ENCODE data around the gene C4BPA. TPM values are rescaled to one million over a fixed set of nuclear protein-coding genes. Genes with fewer than 3 reads are reported as not detected.
A peak's percentile ranks its signal among the peaks of the same experiment; 100 is the strongest.

C4BPA gene
- total and polyA plus RNA-seq, 9 of the 15 experiments (the other 6 are each of a cell fraction or from before 2014, with no cell fraction given) = 0.04 to 0.22 (median 0.11) TPM; not detected in 3

DNA sequence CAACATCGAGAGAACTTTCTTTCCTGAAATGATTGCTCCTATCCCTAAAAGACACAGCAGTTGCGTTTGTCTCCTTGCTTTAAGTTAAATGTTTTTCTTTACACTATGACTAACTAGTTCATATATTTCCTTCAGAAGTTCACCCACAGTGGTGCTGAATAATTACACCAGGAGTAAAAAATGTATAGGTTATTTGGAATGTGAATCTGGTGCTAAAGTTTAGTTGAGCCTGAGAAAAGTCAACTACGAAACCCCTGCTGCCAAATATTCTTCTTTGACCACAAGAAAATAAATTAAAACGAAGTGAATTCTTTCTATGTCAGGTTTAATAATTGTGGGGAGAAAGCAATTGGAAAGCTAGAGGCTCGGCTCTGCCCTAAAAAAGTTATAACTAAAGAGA is 52.8 kb downstream of the C4BPA start:
- Histone ChIP-seq H3K9me3 (replicated peaks; ENCODE audit: control insufficient read depth, insufficient read depth, low read depth, low read length) (peaks cover 5% of the 10 kb centered on the region; the same call in 1 of the 2 replicates), H3K36me3 (ENCODE audit: control insufficient read depth, insufficient read depth, low read length) (no peaks in the 10 kb centered on the region), H4K20me1 (replicated peaks; ENCODE audit: control insufficient read depth, insufficient read depth, low read length) (no peaks in the 10 kb centered on the region), H2AFZ (ENCODE audit: low read depth, low read length) (peak overlapping the region; percentile 20; the same call in 1 of the 2 replicates), H3K9ac (ENCODE audit: insufficient read depth in 1 of 2, low read depth in 2 of 2, low read length in 2 of 2) (no peak overlapping the region), H3K4me1 (replicated peaks in 1 of 2; ENCODE audit: control insufficient read depth in 2 of 2, insufficient read depth in 2 of 2, low read length in 2 of 2) (no peaks in the 10 kb centered on the region), H3K4me2 (ENCODE audit: insufficient read depth, low read length) (no peak overlapping the region), H3K27ac (ENCODE audit: extremely low read depth, low read depth, low read length) (no peak overlapping the region), H3K79me2 (ENCODE audit: control insufficient read depth, insufficient read depth, low read length) (no peaks in the 10 kb centered on the region), H3K9me1 (ENCODE audit: control insufficient read depth, insufficient read depth, low read length) (no peaks in the 10 kb centered on the region), H3K4me3 (no peak overlapping the region), H3K27me3 (ENCODE audit: control insufficient read depth in 2 of 2, insufficient read depth in 2 of 2, low read length in 2 of 2) (no peaks in the 10 kb centered on the region)
- intact Hi-C loops (cut with micrococcal nuclease) (no loop called here), in situ Hi-C loops (cut with MboI) (no loop called here)
- no TSS peak for BruUV-seq (replicated peaks)
- TF ChIP-seq HLTF (IDR thresholded peaks at IDR 0.05) = no peak
- no peak for TF ChIP-seq ZNF778 (CRISPR knock-in tag; IDR thresholded peaks at IDR 0.05)
- TF ChIP-seq POLR2H (tag; IDR thresholded peaks at IDR 0.05; ENCODE audit: low read depth) = no peak
- TF ChIP-seq TSC22D4 (tag; IDR thresholded peaks at IDR 0.05) = no peak
- 21% methylated on average over 5 of the region's 5 CpGs for WGBS (ENCODE audit: insufficient coverage, low coverage, missing lambda C conversion rate)
- no peak for FAIRE-seq
- ChIA-PET CTCF (ENCODE audit: low intra/inter-chr PET ratio) (no interaction called here), POLR2A (no interaction called here)
- DNase-seq (ENCODE audit: extremely low read depth in 1 of 4, low spot score in 3 of 4) = no peak
- ATAC-seq = no peak

DNA sequence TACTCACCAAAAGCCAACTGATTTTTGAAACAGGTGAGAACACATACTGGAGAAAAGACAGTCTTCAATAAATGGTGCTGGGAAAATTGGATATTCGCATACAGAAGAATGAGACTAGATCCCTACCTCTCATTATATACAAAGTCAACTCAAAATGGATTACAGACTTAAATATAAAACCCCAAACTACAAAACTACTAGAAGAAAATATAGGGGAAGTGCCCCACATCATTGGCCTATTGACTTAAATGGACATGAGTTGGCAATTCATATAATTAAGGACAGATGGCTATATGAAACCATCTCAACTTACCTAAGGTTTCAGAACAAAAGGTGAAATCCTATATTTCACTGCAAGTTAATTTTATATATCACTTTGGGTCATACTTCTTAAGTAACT is 60.1 kb downstream of the C4BPA start:
- no peaks in the 10 kb centered on the region for H3K79me2 ChIP-seq (ENCODE audit: control insufficient read depth, insufficient read depth, low read length)
- no peak for ATAC-seq
- ChIA-PET CTCF (ENCODE audit: low intra/inter-chr PET ratio) (no interaction called here), POLR2A (no interaction called here)
- in situ Hi-C loops (cut with MboI) (no loop called here), intact Hi-C loops (cut with micrococcal nuclease) (no loop called here)
- no peak overlapping the region for H3K4me3 ChIP-seq
- H3K9me1 ChIP-seq (ENCODE audit: control insufficient read depth, insufficient read depth, low read length) = no peaks in the 10 kb centered on the region
- H4K20me1 ChIP-seq (replicated peaks; ENCODE audit: control insufficient read depth, insufficient read depth, low read length) = no peaks in the 10 kb centered on the region
- H3K9ac ChIP-seq (ENCODE audit: insufficient read depth in 1 of 2, low read depth in 2 of 2, low read length in 2 of 2) = no peak overlapping the region
- H3K9me3 ChIP-seq (replicated peaks; ENCODE audit: control insufficient read depth, insufficient read depth, low read depth, low read length) = no peaks in the 10 kb centered on the region
- H3K27me3 ChIP-seq (ENCODE audit: control insufficient read depth in 2 of 2, insufficient read depth in 2 of 2, low read length in 2 of 2) = no peaks in the 10 kb centered on the region
- no TSS peak for BruUV-seq (replicated peaks)
- 61% methylated on average over 1 of the region's 1 CpG for WGBS (ENCODE audit: insufficient coverage, low coverage, missing lambda C conversion rate)
- H2AFZ ChIP-seq (ENCODE audit: low read depth, low read length) = no peak overlapping the region
- no peak for FAIRE-seq
- H3K4me2 ChIP-seq (ENCODE audit: insufficient read depth, low read length) = no peak overlapping the region
- TF ChIP-seq, protein P1, sequence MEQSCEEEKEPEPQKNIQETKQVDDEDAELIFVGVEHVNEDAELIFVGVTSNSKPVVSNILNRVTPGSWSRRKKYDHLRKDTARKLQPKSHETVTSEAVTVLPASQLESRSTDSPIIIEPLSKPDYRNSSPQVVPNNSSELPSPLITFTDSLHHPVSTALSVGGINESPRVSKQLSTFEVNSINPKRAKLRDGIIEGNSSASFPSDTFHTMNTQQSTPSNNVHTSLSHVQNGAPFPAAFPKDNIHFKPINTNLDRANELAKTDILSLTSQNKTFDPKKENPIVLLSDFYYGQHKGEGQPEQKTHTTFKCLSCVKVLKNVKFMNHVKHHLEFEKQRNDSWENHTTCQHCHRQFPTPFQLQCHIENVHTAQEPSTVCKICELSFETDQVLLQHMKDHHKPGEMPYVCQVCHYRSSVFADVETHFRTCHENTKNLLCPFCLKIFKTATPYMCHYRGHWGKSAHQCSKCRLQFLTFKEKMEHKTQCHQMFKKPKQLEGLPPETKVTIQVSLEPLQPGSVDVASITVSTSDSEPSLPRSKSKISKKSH (CRISPR knock-in tag; IDR thresholded peaks at IDR 0.05) = no peak
- peak; percentile 98; the same call in 1 of the 2 replicates for TF ChIP-seq ZNF583 (CRISPR knock-in tag; IDR thresholded peaks at IDR 0.05)
- no peaks in the 10 kb centered on the region for H3K4me1 ChIP-seq (replicated peaks in 1 of 2; ENCODE audit: control insufficient read depth in 2 of 2, insufficient read depth in 2 of 2, low read length in 2 of 2)
- H3K27ac ChIP-seq (ENCODE audit: extremely low read depth, low read depth, low read length) = no peak overlapping the region
- H3K36me3 ChIP-seq (ENCODE audit: control insufficient read depth, insufficient read depth, low read length) = no peaks in the 10 kb centered on the region
- no peak for DNase-seq (ENCODE audit: extremely low read depth in 1 of 4, low spot score in 3 of 4)

Measured in K562 (cell line).